CD4-positive, alpha-beta memory T cell (primary cell): Measurements from ENCODE around the gene KHDRBS2. TPM values are rescaled to one million over a fixed set of nuclear protein-coding genes. Genes with fewer than 3 reads are reported as not detected.
A peak's percentile ranks its signal among the peaks of the same experiment; 100 is the strongest.

ENCODE experiments used
- CTCF ChIA-PET: fragments of 350-600 bp; sonication (Branson Sonifier 250); formaldehyde crosslinking; loops from one replicate; lab custom pipeline; 2021; ENCODE audit warnings: inconsistent platforms; ENCODE audit not compliant: partially characterized antibody; lab: Charles Lee
- POLR2A ChIA-PET: fragments of 350-600 bp; sonication (Branson Sonifier 250); formaldehyde crosslinking; loops from one replicate; lab custom pipeline; 2021; ENCODE audit not compliant: partially characterized antibody; lab: Charles Lee
- DNase-seq, 5 donors: peaks; one replicate each; pipeline versions ENCODE4 v3.0.0 to v3.0.0-alpha.2; 2020 to 2022; ENCODE audit warnings: mixed read lengths in 1 of 5
- H3K27ac ChIP-seq: one replicate; pipeline ENCODE4 v1.7.0; 2013; ENCODE audit warnings: low read depth, low read length
- H3K27me3 ChIP-seq: 2 replicates; pipeline ENCODE4 v1.7.0; 2013; ENCODE audit warnings: mild to moderate bottlenecking, low read length, moderate library complexity; ENCODE audit not compliant: insufficient read depth
- H3K36me3 ChIP-seq: 2 replicates; pipeline ENCODE4 v1.7.0; 2013; ENCODE audit warnings: mild to moderate bottlenecking, low read length, moderate library complexity; ENCODE audit not compliant: insufficient read depth
- H3K4me1 ChIP-seq: 2 replicates; pipeline ENCODE4 v1.7.0; 2013; ENCODE audit warnings: mild to moderate bottlenecking, low read length, moderate library complexity; ENCODE audit not compliant: insufficient read depth
- H3K4me3 ChIP-seq, 2 donors: one replicate each; pipeline ENCODE4 v1.7.0; 2013; ENCODE audit warnings: low read length in 2 of 2, mild to moderate bottlenecking in 1 of 2
- H3K9me3 ChIP-seq, 2 donors: one replicate each; pipeline ENCODE4 v1.7.0; 2013; ENCODE audit warnings: low read length in 2 of 2, control low read depth in 1 of 2; ENCODE audit not compliant: control insufficient read depth in 1 of 2
- H3K27ac Mint-ChIP-seq, 7 donors: one replicate each; pipeline ENCODE4 v1.8.0; 2020 to 2021; ENCODE audit warnings: mixed read lengths in 7 of 7, mild to moderate bottlenecking in 6 of 7, inconsistent platforms in 3 of 7, moderate library complexity in 3 of 7
- H3K27me3 Mint-ChIP-seq, 2 donors: one replicate each; pipeline ENCODE4 v1.8.0; 2020 to 2021; ENCODE audit warnings: mixed read lengths in 2 of 2
- H3K36me3 Mint-ChIP-seq, 2 donors: one replicate each; pipeline ENCODE4 v1.8.0; 2020 to 2021; ENCODE audit warnings: mixed read lengths in 2 of 2, inconsistent platforms in 1 of 2, mild to moderate bottlenecking in 1 of 2
- H3K4me1 Mint-ChIP-seq, 4 donors: one replicate each; pipeline ENCODE4 v1.8.0; 2020 to 2021; ENCODE audit warnings: mixed read lengths in 4 of 4, mild to moderate bottlenecking in 1 of 4
- H3K4me3 Mint-ChIP-seq, 8 donors: one replicate each; pipeline ENCODE4 v1.8.0; 2020 to 2021; ENCODE audit warnings: mixed read lengths in 8 of 8, mild to moderate bottlenecking in 7 of 8, moderate library complexity in 6 of 8, inconsistent platforms in 3 of 8
- H3K9me3 Mint-ChIP-seq, 8 donors: one replicate each; pipeline ENCODE4 v1.8.0; 2020 to 2021; ENCODE audit warnings: mixed read lengths in 8 of 8, mild to moderate bottlenecking in 5 of 8, inconsistent platforms in 3 of 8, moderate library complexity in 1 of 8
- intact Hi-C: fragments of 100-400 bp; cut with micrococcal nuclease; formaldehyde crosslinking; loops from one replicate; pipeline ENCODE4 v1.15.1; 2023
- polyA plus RNA-seq, 2 donors: library from polyadenylated mRNA; unstranded; fragments of 300-500 nt; fragmentation: Illumina TruSeq; gene quantifications; one replicate each; pipeline ENCODE4 v1.2.3, GENCODE V29; 2021
- total RNA-seq, 2 experiments: library from RNA; stranded (reverse); gene quantifications; one replicate each; pipeline ENCODE4 v1.2.3, GENCODE V29; 2021

Gene KHDRBS2
- total and polyA plus RNA-seq, 4 experiments from 2014 or later: not detected

GRCh38 chr6:61953851-61954250, 332.2 kb downstream of the KHDRBS2 start:
- peak overlapping the region in 1 of 7 donors; percentile 15 for H3K27ac Mint-ChIP-seq
- H3K4me3 Mint-ChIP-seq: no peak overlapping the region
- POLR2A ChIA-PET: no interaction called here
- Histone ChIP-seq H3K27me3 (no peaks in the 10 kb centered on the region), H3K4me1 (no peaks in the 10 kb centered on the region), H3K4me3 (no peak overlapping the region), H3K9me3 (peaks cover 3 to 4% of the 10 kb centered on the region in 2 donors), H3K27ac (no peak overlapping the region), H3K36me3 (no peaks in the 10 kb centered on the region)
- H3K9me3 Mint-ChIP-seq: peaks cover 0 to 32% (median 21%) of the 10 kb centered on the region in 8 donors
- no peak for DNase-seq
- H3K36me3 Mint-ChIP-seq: no peaks in the 10 kb centered on the region
- no peaks in the 10 kb centered on the region for H3K4me1 Mint-ChIP-seq
- CTCF ChIA-PET: no interaction called here
- no peaks in the 10 kb centered on the region for H3K27me3 Mint-ChIP-seq
- intact Hi-C loops: no loop called here

- POLR2A ChIA-PET: no interaction called here
- no peaks in the 10 kb centered on the region for H3K27me3 ChIP-seq
These were observed 334.4 kb downstream of the KHDRBS2 start for GRCh38 chr6:61951586-61951985.

DNA sequence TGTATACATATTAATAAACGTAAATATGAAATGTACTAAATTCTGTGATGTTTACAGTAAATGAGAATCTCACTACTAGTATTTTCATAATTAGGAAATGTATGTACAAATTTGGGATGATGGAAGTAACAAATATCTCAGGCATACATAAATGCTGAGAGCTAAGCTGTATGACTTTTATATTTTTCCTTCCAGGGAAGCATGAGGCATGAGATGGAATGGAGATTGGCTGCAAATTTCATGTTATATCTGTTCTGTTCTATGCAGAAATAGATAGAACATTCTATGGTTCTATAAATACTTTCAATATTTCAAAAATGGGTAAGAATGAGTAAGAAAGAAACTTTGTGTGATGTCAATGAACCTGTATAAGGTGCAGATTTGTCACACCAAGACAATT, 335.2 kb downstream of the KHDRBS2 start:
- Mint-ChIP-seq H3K36me3 (no peaks in the 10 kb centered on the region), H3K27me3 (no peaks in the 10 kb centered on the region), H3K4me1 (no peaks in the 10 kb centered on the region), H3K4me3 (no peak overlapping the region), H3K27ac (no peak overlapping the region), H3K9me3 (peaks cover 0 to 8% (median 4%) of the 10 kb centered on the region in 8 donors)
- Histone ChIP-seq H3K27me3 (no peaks in the 10 kb centered on the region), H3K27ac (no peak overlapping the region), H3K4me3 (no peak overlapping the region), H3K9me3 (no peaks in the 10 kb centered on the region), H3K4me1 (no peaks in the 10 kb centered on the region), H3K36me3 (no peaks in the 10 kb centered on the region)
- DNase-seq: no peak
- intact Hi-C loops: no loop called here
- POLR2A ChIA-PET: no interaction called here
- CTCF ChIA-PET: no interaction called here

More at GRCh38 chr6:61951586-61951985, 334.4 kb downstream of the KHDRBS2 start:
- peaks cover 0 to 11% (median 8%) of the 10 kb centered on the region in 8 donors for H3K9me3 Mint-ChIP-seq
- Histone ChIP-seq H3K4me3 (no peak overlapping the region), H3K36me3 (no peaks in the 10 kb centered on the region), H3K27ac (no peak overlapping the region), H3K9me3 (no peaks in the 10 kb centered on the region), H3K4me1 (no peaks in the 10 kb centered on the region)
- no peaks in the 10 kb centered on the region for H3K27me3 Mint-ChIP-seq
- intact Hi-C loops: no loop called here
- H3K27ac Mint-ChIP-seq: no peak overlapping the region
- H3K4me1 Mint-ChIP-seq: no peaks in the 10 kb centered on the region
- DNase-seq: no peak
- H3K36me3 Mint-ChIP-seq: no peaks in the 10 kb centered on the region
- CTCF ChIA-PET: no interaction called here
- no peak overlapping the region for H3K4me3 Mint-ChIP-seq

DNA sequence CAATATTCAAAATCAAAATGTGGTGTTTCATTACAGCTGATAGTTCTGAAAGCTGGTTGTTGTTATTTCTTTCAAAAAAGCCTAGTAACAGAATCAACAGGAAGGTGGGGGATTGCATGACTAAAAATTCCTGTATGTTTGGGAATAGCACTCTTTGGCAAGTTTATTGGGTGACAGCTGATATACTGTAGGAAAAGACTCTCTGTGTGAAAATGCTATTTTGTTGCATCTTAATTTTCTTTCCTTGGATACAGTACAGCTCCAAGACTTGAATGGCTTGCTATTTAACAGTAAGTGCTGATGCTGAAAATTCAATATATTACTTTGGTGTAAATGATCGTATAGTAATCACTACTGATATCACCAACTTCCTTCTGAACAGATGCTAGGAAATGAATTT, 336.1 kb downstream of the KHDRBS2 start:
- no peaks in the 10 kb centered on the region for H3K36me3 ChIP-seq
- intact Hi-C loops: no loop called here
- no peak overlapping the region for H3K4me3 ChIP-seq
- DNase-seq: no peak
- no peaks in the 10 kb centered on the region for H3K27me3 ChIP-seq
- no peaks in the 10 kb centered on the region for H3K36me3 Mint-ChIP-seq
- H3K27ac Mint-ChIP-seq: no peak overlapping the region
- no peak overlapping the region for H3K27ac ChIP-seq
- no peaks in the 10 kb centered on the region for H3K9me3 ChIP-seq
- CTCF ChIA-PET: no interaction called here
- no peak overlapping the region for H3K4me3 Mint-ChIP-seq
- H3K27me3 Mint-ChIP-seq: no peaks in the 10 kb centered on the region
- POLR2A ChIA-PET: no interaction called here
- H3K4me1 Mint-ChIP-seq: no peaks in the 10 kb centered on the region
- no peaks in the 10 kb centered on the region for H3K4me1 ChIP-seq
- peaks cover 0 to 8% (median 0%) of the 10 kb centered on the region in 8 donors for H3K9me3 Mint-ChIP-seq

DNA sequence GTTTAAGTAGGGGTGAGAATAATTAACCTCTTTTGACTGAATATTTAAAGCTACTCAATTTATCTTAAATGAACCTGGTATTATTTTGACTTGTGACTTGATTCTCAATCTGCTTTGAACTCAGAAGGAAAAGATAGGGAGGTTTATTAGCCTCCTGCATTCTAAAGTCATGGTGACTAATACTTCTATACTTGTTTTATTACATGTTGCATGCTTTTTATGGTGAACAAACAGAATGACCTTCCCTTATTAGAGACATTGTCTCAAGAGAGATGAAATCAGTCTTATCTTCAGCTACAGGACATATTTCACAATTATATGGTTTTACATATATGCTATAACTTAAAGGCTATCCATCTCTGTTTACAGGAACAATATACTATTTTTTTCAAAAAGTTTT, 336.9 kb downstream of the KHDRBS2 start:
- no peaks in the 10 kb centered on the region for H3K4me1 Mint-ChIP-seq
- H3K9me3 Mint-ChIP-seq: peaks cover 0 to 9% (median 2%) of the 10 kb centered on the region in 8 donors
- POLR2A ChIA-PET: no interaction called here
- no peak for DNase-seq
- Histone ChIP-seq H3K9me3 (no peaks in the 10 kb centered on the region), H3K4me1 (no peaks in the 10 kb centered on the region), H3K4me3 (no peak overlapping the region), H3K36me3 (no peaks in the 10 kb centered on the region), H3K27ac (no peak overlapping the region), H3K27me3 (no peaks in the 10 kb centered on the region)
- CTCF ChIA-PET: no interaction called here
- H3K27me3 Mint-ChIP-seq: no peaks in the 10 kb centered on the region
- H3K4me3 Mint-ChIP-seq: no peak overlapping the region
- intact Hi-C loops: no loop called here
- H3K36me3 Mint-ChIP-seq: no peaks in the 10 kb centered on the region
- H3K27ac Mint-ChIP-seq: no peak overlapping the region

DNA sequence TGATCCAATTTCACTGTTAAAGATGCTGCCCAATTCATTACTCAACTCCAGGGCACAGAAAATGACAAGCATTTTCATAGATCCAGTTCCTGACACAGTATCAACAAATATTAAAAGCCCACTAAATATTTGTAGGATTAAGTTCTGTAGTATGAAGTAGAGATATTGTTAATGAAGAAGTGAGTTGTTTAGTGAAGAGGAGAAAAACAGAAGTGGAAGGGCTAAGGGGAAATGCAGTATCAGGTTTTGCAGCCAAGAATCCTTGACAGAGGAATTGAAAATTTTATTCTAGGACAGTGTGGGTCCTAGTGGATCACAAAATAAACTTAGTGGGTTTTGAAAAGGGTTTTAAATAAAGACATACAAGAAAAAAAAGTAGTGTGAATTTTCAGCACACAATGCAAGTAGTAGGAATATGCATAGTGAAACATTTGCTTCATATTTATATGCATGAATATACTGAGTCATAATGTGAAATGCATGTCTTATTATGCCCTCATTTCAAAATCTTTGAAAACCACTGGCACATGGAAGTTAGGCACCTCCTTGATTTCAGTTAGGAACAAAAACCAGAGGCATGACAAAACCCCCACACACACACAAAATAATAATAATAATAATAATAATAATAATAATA, 338.6 kb downstream of the KHDRBS2 start:
- Histone ChIP-seq H3K36me3 (no peaks in the 10 kb centered on the region), H3K9me3 (no peaks in the 10 kb centered on the region), H3K4me1 (no peaks in the 10 kb centered on the region), H3K4me3 (no peak overlapping the region), H3K27me3 (no peaks in the 10 kb centered on the region), H3K27ac (no peak overlapping the region)
- no peak overlapping the region for H3K4me3 Mint-ChIP-seq
- peaks cover 0 to 10% (median 4%) of the 10 kb centered on the region in 8 donors for H3K9me3 Mint-ChIP-seq
- H3K27me3 Mint-ChIP-seq: no peaks in the 10 kb centered on the region
- POLR2A ChIA-PET: no interaction called here
- no peak for DNase-seq
- H3K36me3 Mint-ChIP-seq: no peaks in the 10 kb centered on the region
- H3K27ac Mint-ChIP-seq: peak overlapping the region in 1 of 7 donors; percentile 43
- no peaks in the 10 kb centered on the region for H3K4me1 Mint-ChIP-seq
- intact Hi-C loops: no loop called here
- CTCF ChIA-PET: no interaction called here

GRCh38 chr6:61940919-61941318, 345.1 kb downstream of the KHDRBS2 start:
- no peak overlapping the region for H3K27ac ChIP-seq
- Mint-ChIP-seq H3K27ac (no peak overlapping the region), H3K36me3 (no peaks in the 10 kb centered on the region), H3K27me3 (no peaks in the 10 kb centered on the region), H3K4me3 (no peak overlapping the region), H3K4me1 (no peaks in the 10 kb centered on the region), H3K9me3 (peaks cover 3 to 20% (median 10%) of the 10 kb centered on the region in 8 donors)
- H3K4me3 ChIP-seq: no peak overlapping the region
- no peaks in the 10 kb centered on the region for H3K36me3 ChIP-seq
- intact Hi-C loops: no loop called here
- CTCF ChIA-PET: no interaction called here
- POLR2A ChIA-PET: no interaction called here
- H3K9me3 ChIP-seq: no peaks in the 10 kb centered on the region
- no peaks in the 10 kb centered on the region for H3K27me3 ChIP-seq
- no peaks in the 10 kb centered on the region for H3K4me1 ChIP-seq
- DNase-seq: no peak
